ENCODE data around the gene SERP1.

DNA sequence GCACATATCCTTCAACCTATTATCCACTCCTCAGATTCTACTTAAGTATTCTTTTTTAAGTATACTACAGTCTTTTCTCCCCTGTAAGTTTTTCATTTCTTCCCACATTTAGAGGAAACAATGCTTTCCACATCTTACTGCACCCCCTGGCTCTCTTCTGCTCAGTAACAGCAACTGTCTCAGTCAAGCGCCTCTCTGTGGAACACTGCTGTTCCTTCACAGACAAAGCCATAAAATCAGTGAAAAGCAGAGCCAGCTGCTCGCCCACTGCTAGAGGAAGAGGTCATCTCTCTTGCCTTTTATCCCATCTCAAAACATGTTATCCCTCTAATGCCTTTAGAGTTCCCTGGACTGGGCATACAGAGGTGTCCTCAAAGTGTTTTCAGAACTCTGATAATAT lies 24.8 kb downstream of the SERP1 start:
- TF ChIP-seq, protein P1, sequence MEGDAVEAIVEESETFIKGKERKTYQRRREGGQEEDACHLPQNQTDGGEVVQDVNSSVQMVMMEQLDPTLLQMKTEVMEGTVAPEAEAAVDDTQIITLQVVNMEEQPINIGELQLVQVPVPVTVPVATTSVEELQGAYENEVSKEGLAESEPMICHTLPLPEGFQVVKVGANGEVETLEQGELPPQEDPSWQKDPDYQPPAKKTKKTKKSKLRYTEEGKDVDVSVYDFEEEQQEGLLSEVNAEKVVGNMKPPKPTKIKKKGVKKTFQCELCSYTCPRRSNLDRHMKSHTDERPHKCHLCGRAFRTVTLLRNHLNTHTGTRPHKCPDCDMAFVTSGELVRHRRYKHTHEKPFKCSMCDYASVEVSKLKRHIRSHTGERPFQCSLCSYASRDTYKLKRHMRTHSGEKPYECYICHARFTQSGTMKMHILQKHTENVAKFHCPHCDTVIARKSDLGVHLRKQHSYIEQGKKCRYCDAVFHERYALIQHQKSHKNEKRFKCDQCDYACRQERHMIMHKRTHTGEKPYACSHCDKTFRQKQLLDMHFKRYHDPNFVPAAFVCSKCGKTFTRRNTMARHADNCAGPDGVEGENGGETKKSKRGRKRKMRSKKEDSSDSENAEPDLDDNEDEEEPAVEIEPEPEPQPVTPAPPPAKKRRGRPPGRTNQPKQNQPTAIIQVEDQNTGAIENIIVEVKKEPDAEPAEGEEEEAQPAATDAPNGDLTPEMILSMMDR (IDR thresholded peaks at IDR 0.05): no peak
- TF ChIP-seq EZH2 (IDR thresholded peaks at IDR 0.05) (no peak), EZH2phosphoT487 (IDR thresholded peaks at IDR 0.05) (no peak)
